ENCODE results near the gene TIFAB. TPM values are rescaled to one million over a fixed set of nuclear protein-coding genes. Genes with fewer than 3 reads are reported as not detected.

TIFAB gene
- polyA plus RNA-seq, 1 of the 3 experiments (the other 2 are of a cell fraction), result not detected

GRCh38 chr5:135428586-135428985 is 23.6 kb downstream of the TIFAB start:
- DNase-seq, result no peak
- 9% methylated on average over 1 of the region's 1 CpG for WGBS (ENCODE audit: low lambda C conversion rate)
- Histone ChIP-seq H3K4me3 (ENCODE audit: low read depth in 2 of 2, low read length in 1 of 2) (no peak overlapping the region), H3K36me3 (replicated peaks in 1 of 2; ENCODE audit: control insufficient read depth in 1 of 2, insufficient read depth in 2 of 2, low read length in 1 of 2) (no peaks in the 10 kb centered on the region), H3K9me3 (no peaks in the 10 kb centered on the region), H3K27me3 (ENCODE audit: insufficient read depth) (no peaks in the 10 kb centered on the region), H3K27ac (ENCODE audit: low read depth in 2 of 2, low read length in 1 of 2) (no peak overlapping the region), H4K20me1 (ENCODE audit: insufficient read depth) (no peaks in the 10 kb centered on the region), H2AFZ (ENCODE audit: low read depth) (no peak overlapping the region), H3K9me2 (no peaks in the 10 kb centered on the region), H3K79me2 (ENCODE audit: insufficient read depth) (no peaks in the 10 kb centered on the region), H3K9ac (no peak overlapping the region), H3K4me2 (no peak overlapping the region), H3F3A (replicated peaks; ENCODE audit: insufficient read depth) (no peaks in the 10 kb centered on the region), H3K4me1 (ENCODE audit: control insufficient read depth in 1 of 2, insufficient read depth in 2 of 2, low read depth in 1 of 2, low read length in 1 of 2) (no peaks in the 10 kb centered on the region)
- ChIA-PET CTCF (interaction anchor here (1.5 kb wide), 1 partner anchor 29 kb away, joined by 4 read pairs; no protein-coding TSS in a partner anchor), POLR2A (no interaction called here)
- TF ChIP-seq RXRA (IDR thresholded peaks at IDR 0.05; ENCODE audit: borderline replicate concordance, low read depth), result no peak
- no peak for TF ChIP-seq CHD2 (IDR thresholded peaks at IDR 0.05; ENCODE audit: low read length, partially characterized antibody)
- TF ChIP-seq MXI1 (IDR thresholded peaks at IDR 0.05; ENCODE audit: low read depth, low read length), result no peak
- TF ChIP-seq TCF12 (IDR thresholded peaks at IDR 0.05), result no peak
- no peak for TF ChIP-seq RCOR1 (IDR thresholded peaks at IDR 0.05; ENCODE audit: low read length)
- TF ChIP-seq SIN3A (IDR thresholded peaks at IDR 0.05; ENCODE audit: borderline replicate concordance, low read depth, low read length), result no peak
- TF ChIP-seq NFIC (IDR thresholded peaks at IDR 0.05; ENCODE audit: borderline replicate concordance), result no peak
- no peak for TF ChIP-seq USF2 (IDR thresholded peaks at IDR 0.05; ENCODE audit: borderline replicate concordance, low read depth, low read length)
- no peak for TF ChIP-seq EP300 (IDR thresholded peaks at IDR 0.05; ENCODE audit: borderline replicate concordance in 1 of 2, low read depth in 1 of 2, low read length in 1 of 2)
- no peak for TF ChIP-seq TEAD4 (IDR thresholded peaks at IDR 0.05; ENCODE audit: borderline replicate concordance, insufficient read depth)
- TF ChIP-seq JUND (IDR thresholded peaks at IDR 0.05), result no peak
- no peak for TF ChIP-seq MEF2A (IDR thresholded peaks at IDR 0.05; ENCODE audit: borderline replicate concordance, low read depth)
- no peak for TF ChIP-seq SMC3 (IDR thresholded peaks at IDR 0.05; ENCODE audit: low read depth, low read length)
- TF ChIP-seq USF1 (IDR thresholded peaks at IDR 0.05; ENCODE audit: borderline replicate concordance, low read depth), result no peak
- no peak for TF ChIP-seq FOSL2 (IDR thresholded peaks at IDR 0.05; ENCODE audit: borderline replicate concordance, low read depth)
- no peak for TF ChIP-seq IRF3 (IDR thresholded peaks at IDR 0.05; ENCODE audit: low read depth, low read length)
- TF ChIP-seq RFX5 (IDR thresholded peaks at IDR 0.05; ENCODE audit: low read length), result no peak
- no peak for TF ChIP-seq GABPA (IDR thresholded peaks at IDR 0.05; ENCODE audit: low read depth)
- TF ChIP-seq PBX3 (IDR thresholded peaks at IDR 0.05), result no peak
